ENCODE data around the gene HTR5A.

GRCh38 chr7:155129789-155130188, 59.7 kb downstream of the HTR5A start:
- TF ChIP-seq CTCF (IDR thresholded peaks at IDR 0.05; ENCODE audit: borderline replicate concordance, extremely low read depth, low read length, poor library complexity, severe bottlenecking), result no peak
- no peak for TF ChIP-seq EZH2 (IDR thresholded peaks at IDR 0.05; ENCODE audit: borderline replicate concordance, low read depth, low read length, severe bottlenecking)
